Measurements from ENCODE around the gene AQP3.
"Not testable (repeated sequence)": the region's sequence is repeated elsewhere in the genome, so short reads cannot be mapped to it uniquely, and the experiment has no call there.

Gene AQP3

DNA sequence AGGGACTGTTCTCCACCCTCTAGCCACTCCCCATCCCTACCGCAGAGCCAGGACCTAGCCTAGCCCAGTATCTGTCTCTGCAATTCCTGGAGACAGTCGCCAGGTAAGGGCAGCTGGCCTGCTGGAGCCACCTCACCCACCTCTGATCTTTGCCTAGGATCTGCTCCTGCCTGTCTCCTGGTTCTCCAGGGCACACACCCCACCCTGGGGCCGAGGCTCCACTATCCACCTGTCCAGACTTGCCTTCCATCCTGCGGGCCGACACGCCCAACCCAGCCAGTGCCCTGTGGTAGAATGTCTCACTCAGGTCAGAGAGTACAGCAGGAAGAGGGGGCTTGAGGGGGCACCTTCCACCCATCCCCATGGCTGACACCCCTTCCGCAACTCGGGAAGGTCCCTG, 29.3 kb downstream of the AQP3 start:
- in situ Hi-C loops (cut with MboI; ENCODE audit: low sequenced_read_pairs): no loop called here

- in situ Hi-C loops (cut with MboI; ENCODE audit: low sequenced_read_pairs): no loop called here
Measured at GRCh38 chr9:33416996-33417395, 30.4 kb downstream of the AQP3 start.

- in situ Hi-C loops (cut with MboI; ENCODE audit: low sequenced_read_pairs): no loop called here
Measured at GRCh38 chr9:33415501-33416038, 31.8 kb downstream of the AQP3 start.

- in situ Hi-C loops (cut with MboI; ENCODE audit: low sequenced_read_pairs): no loop called here
Measured at GRCh38 chr9:33414889-33415500, 32.4 kb downstream of the AQP3 start.

GRCh38 chr9:33414268-33414667, 33.1 kb downstream of the AQP3 start:
- in situ Hi-C loops (cut with MboI; ENCODE audit: low sequenced_read_pairs): no loop called here

DNA sequence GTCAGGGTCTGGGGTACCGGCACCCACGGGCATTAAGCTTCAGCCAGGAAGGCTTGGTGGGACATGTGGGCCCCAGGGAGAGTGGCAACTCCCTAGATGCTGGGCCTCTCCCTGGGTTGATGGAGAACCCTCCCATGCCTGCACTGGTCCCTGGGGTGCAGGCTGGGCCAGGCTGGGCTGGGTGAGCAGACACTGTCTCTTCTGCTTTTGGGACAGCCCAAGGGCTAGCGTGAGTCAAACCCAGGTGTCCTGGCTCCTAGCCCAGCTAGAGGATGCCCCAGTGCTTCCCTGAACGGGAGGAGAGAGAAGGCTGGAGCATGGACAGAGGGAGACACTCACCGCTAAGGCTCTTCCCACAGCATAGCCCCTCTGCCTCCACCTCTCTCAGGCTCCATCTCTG, 39.3 kb downstream of the AQP3 start:
- in situ Hi-C loops (cut with MboI; ENCODE audit: low sequenced_read_pairs): no loop called here

GRCh38 chr9:33407061-33407460, 40.3 kb downstream of the AQP3 start:
- in situ Hi-C loops (cut with MboI; ENCODE audit: low sequenced_read_pairs): no loop called here

- in situ Hi-C loops (cut with MboI; ENCODE audit: low sequenced_read_pairs): no loop called here
Measured at GRCh38 chr9:33404788-33405362, 42.5 kb downstream of the AQP3 start.

GRCh38 chr9:33403941-33404787, 43.2 kb downstream of the AQP3 start:
- in situ Hi-C loops (cut with MboI; ENCODE audit: low sequenced_read_pairs): no loop called here

- in situ Hi-C loops (cut with MboI; ENCODE audit: low sequenced_read_pairs): not testable (repeated sequence)
Measured at GRCh38 chr9:33402371-33402770, 45.0 kb downstream of the AQP3 start, which contains the start of gene AQP7. AQP7 (minus strand) TSS chr9:33402568; CDS start chr9:33401262, 1,306 bp downstream.

- in situ Hi-C loops (cut with MboI; ENCODE audit: low sequenced_read_pairs): not testable (repeated sequence)
Measured at GRCh38 chr9:33401809-33402208, 45.6 kb downstream of the AQP3 start.

- in situ Hi-C loops (cut with MboI; ENCODE audit: low sequenced_read_pairs): not testable (repeated sequence)
Measured at GRCh38 chr9:33399047-33399446, 48.3 kb downstream of the AQP3 start.

GRCh38 chr9:33397801-33398200, 49.6 kb downstream of the AQP3 start:
- in situ Hi-C loops (cut with MboI; ENCODE audit: low sequenced_read_pairs): not testable (repeated sequence)

DNA sequence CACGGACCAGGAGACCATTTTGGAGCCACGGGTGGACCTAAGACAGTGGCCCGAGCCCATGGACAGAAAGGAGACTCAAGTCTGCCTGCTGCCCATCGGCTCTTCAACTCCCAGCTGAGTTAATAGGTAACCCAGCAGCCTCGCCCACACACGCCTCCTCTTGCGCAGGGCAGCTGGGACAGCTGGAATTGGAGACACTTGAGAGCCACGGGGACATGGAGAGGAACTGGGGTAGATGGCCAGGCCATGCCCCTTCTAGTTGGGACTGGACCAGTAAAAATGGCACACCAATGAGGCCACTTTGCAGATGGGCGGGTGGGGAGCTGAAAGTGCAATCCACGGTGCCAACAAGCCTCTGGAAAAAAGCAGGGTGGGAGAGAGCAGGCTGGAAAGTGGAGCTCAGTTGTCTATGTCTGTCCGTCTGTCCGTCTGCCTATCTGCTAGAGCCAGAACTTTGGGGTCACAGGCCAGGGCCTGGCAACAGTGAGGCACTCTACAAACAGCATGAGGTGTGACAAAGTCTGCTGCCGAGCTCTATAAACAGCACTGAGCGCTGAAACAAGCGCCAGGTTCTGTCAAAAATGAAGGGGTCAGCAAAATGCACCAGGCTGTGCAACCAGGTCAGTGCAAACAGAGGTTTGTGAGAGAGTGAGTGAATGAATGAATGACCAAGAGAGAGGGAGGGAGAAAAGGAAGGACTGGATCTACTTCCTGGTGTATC, 52.1 kb downstream of the AQP3 start:
- in situ Hi-C loops (cut with MboI; ENCODE audit: low sequenced_read_pairs): not testable (repeated sequence)

GRCh38 chr9:33393986-33394385, 53.4 kb downstream of the AQP3 start:
- in situ Hi-C loops (cut with MboI; ENCODE audit: low sequenced_read_pairs): not testable (repeated sequence)

- in situ Hi-C loops (cut with MboI; ENCODE audit: low sequenced_read_pairs): no loop called here
Measured at GRCh38 chr9:33393581-33393980, 53.8 kb downstream of the AQP3 start.

DNA sequence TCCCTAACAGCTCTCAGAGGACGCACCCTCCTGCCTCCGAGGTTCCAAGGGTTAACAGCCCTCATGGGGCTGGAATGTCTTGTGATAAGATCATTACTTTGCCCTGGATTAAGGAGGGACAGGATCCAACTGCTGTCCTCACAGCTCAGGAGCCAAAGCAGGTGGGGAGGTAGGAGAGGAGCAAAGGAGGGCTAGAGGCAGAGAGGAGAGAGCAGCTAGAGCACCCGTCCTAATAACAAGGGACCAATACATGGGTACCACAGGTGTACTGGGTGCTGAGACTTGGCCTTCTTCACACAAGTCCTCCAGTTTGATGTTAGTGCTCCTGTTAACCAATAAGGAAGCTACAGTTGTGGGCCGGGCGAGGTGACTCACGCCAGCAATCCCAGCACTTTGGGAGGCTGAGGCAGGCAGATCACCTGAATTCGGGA, 54.8 kb downstream of the AQP3 start:
- in situ Hi-C loops (cut with MboI; ENCODE audit: low sequenced_read_pairs): not testable (repeated sequence)

Data from hTERT RPE-1 (cell line).